Right ventricle myocardium superior (tissue), 1 donor: Measurements from ENCODE around the gene PCDHGA1. TPM values are rescaled to one million over a fixed set of nuclear protein-coding genes. Genes with fewer than 3 reads are reported as not detected.

Experiments used
- ATAC-seq: fragments of 200-7000 bp; cut with Tn5 transposase; one replicate; pipeline ENCODE4 v1.9.1; 2020; ENCODE audit warnings: mild to moderate bottlenecking; ENCODE audit not compliant: poor library complexity
- DNase-seq: peaks from one replicate; pipeline ENCODE4 v3.0.0-alpha.2; 2020
- intact Hi-C: fragments of 100-400 bp; cut with DNase I; formaldehyde crosslinking; loops from one replicate; pipeline ENCODE4 v1.11.2; 2022
- total RNA-seq: library from RNA; stranded (reverse); fragmentation: NEBNext Ultra II Directional; extraction: Animal tissue kit (Norgen Biotek cat#: 25700); gene quantifications from one replicate; pipeline ENCODE4 v1.2.1, GENCODE V29; 2021
- donor health status: DM: no; HTN: yes; CAD: no; lungs with severe emphysema.

Gene PCDHGA1
- total RNA-seq, 1 donor from 2014 or later, result 2.7 TPM

- intact Hi-C loops, result no loop called here
- ATAC-seq (peak; percentile 47), DNase-seq (no peak)
Measured at GRCh38 chr5:141493500-141494422, 163.4 kb downstream of the PCDHGA1 start.

- no peak for ATAC-seq
- DNase-seq, result no peak
- intact Hi-C loops, result no loop called here
Measured at GRCh38 chr5:141494761-141495452, 164.6 kb downstream of the PCDHGA1 start.

- intact Hi-C loops, result no loop called here
- no peak for DNase-seq
Measured at GRCh38 chr5:141495453-141495811, 165.1 kb downstream of the PCDHGA1 start.

DNA sequence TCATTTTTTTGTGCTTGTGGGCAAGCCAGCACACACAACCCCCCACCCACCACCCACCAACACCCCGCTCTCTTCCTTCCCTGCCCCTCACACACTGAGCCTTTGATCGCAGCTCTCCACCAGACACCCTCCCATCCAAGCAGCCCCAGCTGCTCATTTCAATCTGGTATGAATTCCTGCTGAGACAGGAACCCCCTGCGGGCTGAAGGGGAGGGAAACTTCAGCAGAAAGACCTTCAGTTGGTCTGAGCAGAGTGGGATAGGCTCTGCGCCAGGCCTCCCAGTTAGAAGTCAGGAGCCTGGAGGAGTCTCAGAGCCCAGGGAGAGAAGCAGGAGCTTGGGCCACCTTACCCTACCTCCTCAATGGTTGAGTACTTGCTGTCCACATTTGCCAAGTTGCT, 165.7 kb downstream of the PCDHGA1 start:
- intact Hi-C loops, result no loop called here
- ATAC-seq, result no peak
- no peak for DNase-seq

More at GRCh38 chr5:141495453-141495811, 165.1 kb downstream of the PCDHGA1 start:
- no peak for ATAC-seq

DNA sequence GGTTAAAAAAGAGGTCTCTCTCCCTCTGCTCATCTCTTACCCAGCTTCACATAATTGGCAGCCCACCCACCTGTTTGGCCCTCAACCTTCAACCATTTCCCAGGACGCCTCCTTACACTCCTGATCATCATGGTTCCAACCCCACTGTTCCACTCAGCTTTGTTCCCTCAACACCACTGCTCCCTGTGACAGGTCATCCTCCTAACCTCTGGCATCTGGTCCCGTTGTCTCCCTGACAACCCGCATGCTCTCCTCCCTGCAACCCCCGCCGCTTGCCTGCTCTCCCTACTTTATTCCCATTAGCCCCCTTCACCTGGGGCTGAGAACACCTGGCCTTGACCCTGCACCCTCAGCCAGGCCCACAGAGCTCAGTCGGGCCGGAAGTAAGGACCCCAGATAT, 171.4 kb downstream of the PCDHGA1 start:
- ATAC-seq (no peak), DNase-seq (no peak)
- intact Hi-C loops, result no loop called here

- intact Hi-C loops, result no loop called here
- ATAC-seq, result no peak
- no peak for DNase-seq
Measured at GRCh38 chr5:141503681-141504080, 173.4 kb downstream of the PCDHGA1 start.

DNA sequence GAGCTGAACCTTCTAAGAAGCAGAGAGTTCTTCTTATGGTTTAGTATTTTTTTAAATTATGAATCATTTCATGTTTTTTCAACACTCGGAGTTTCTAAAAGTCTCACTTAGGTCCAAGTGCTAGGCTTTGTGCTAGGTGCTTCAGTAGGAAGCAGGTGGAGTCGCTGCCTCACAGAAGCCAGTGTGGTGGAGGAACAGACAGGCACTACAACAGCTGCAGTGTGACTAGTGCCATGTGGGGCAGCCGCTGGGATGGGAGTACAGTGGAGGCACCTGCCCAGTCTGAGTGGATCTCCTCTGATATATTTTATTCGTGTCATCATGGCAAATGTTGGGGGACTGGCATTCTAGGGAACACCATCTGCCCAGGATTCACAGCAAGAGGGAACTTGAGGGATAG, 173.9 kb downstream of the PCDHGA1 start:
- intact Hi-C loops, result no loop called here
- ATAC-seq, result no peak
- no peak for DNase-seq

- ATAC-seq, result no peak
- intact Hi-C loops, result no loop called here
- DNase-seq, result no peak
Measured at GRCh38 chr5:141506381-141507155, 176.3 kb downstream of the PCDHGA1 start.

DNA sequence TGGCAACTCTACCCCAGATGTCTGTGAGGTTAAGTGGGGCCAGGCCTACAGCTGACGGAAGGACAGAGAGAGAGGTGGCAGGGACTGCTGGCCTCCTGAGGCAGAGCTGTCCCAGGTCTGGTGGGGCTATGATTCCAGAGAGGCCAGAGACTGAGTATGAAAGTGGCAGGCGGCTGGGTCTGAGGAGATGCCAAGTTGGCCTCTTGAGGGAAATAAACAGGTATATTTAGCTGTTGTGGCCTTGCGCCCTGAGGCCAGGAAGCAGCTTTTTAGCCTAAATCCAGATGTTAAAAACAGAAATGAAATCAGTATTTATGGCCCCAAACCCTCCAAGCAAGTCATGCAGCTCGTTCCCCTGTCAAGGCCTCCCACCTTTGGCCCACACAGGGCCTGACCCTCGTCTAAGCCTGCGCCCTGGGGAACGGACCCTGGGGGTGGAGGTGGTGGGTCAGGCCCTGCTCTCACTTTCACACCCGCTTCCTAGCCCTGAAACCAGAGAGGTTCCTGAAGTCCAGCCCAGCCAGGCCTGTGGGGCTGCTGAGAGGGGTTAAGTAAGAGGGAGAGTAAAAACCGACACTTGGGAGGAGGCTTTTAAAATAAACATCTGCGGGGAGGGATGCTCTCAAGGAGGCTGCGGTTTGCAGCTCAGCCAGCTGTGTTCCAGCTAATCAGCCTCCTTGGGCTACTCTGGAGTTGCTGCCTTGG, 177.2 kb downstream of the PCDHGA1 start:
- DNase-seq, result peak; percentile 77
- peak; percentile 49 for ATAC-seq
- intact Hi-C loops, result no loop called here

GRCh38 chr5:141508440-141508797, 178.1 kb downstream of the PCDHGA1 start:
- intact Hi-C loops, result no loop called here
- ATAC-seq (no peak), DNase-seq (no peak)

DNA sequence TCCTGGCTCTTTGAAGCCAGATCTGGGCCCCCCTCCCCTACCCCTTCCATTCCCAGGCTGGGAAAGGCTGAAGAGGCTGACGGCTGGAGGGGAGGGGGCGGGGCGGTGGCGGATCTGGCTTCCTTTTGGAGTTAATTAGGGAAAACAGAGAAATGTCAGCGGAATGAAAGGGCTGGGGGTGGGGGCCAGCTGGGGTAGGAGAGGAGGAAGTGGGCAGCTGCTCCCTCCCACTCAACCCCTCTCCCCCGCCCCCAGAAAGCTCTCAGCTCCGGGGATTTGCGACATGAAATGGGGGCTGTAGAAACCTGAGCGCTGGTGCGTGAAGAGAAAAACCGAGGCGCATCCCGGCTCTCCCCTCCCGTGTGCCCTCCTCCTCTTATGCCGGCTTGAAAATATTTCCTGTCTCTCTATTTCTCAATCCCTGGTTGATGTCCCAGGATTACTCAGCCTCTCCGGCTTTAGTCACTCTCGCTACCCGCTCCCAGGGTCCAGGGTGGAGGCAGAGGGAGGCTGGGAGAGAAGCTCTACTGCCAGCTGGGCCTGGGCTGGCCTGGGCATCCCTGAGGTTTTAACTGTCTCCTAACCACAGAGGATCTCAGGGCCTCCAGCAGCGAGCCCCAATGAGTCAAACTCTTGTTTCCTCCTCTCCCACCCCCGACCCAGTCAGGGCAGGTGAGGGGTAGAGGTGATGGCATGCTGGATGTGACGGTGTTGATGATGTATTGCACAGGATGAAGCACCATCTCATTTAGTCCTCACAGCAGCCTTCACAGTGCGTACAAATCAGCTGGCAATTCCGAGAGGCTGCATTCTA, 178.7 kb downstream of the PCDHGA1 start:
- intact Hi-C loops, result no loop called here

DNA sequence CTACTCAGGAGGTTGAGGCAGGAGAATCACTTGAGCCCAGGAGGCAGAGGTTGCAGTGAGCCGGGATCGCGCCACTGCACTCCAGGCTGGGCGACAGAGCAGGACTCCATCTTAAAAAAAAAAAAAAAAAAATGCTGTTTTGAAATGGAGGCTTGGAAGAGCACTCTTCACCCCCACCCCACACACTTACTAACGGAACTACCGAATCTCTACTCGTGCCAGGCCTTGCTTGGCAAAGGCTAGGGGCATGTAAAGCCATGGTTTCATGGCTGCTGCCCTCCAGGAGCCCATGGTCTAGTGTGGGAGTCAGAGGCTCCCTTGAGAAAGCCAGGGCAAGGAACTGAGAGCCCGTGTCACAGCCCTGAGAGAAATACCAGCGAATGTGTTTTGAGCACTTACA, 179.8 kb downstream of the PCDHGA1 start:
- intact Hi-C loops, result no loop called here
- ATAC-seq (no peak), DNase-seq (no peak)

More for the DNA sequence above, 178.7 kb downstream of the PCDHGA1 start:
- ATAC-seq (peak; percentile 43), DNase-seq (peak; percentile 78)

DNA sequence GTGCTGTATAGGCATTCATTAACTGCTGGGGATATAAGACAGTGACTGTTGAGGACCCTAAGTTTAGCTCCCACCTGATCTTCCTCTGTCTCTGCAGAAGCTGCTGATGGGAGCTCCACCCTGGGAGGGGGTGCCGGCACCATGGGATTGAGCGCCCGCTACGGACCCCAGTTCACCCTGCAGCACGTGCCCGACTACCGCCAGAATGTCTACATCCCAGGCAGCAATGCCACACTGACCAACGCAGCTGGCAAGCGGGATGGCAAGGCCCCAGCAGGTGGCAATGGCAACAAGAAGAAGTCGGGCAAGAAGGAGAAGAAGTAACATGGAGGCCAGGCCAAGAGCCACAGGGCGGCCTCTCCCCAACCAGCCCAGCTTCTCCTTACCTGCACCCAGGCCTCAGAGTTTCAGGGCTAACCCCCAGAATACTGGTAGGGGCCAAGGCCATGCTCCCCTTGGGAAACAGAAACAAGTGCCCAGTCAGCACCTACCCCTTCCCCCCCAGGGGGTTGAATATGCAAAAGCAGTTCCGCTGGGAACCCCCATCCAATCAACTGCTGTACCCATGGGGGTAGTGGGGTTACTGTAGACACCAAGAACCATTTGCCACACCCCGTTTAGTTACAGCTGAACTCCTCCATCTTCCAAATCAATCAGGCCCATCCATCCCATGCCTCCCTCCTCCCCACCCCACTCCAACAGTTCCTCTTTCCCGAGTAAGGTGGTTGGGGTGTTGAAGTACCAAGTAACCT, 180.7 kb downstream of the PCDHGA1 start:
- no peak for DNase-seq
- intact Hi-C loops, result no loop called here
- no peak for ATAC-seq

DNA sequence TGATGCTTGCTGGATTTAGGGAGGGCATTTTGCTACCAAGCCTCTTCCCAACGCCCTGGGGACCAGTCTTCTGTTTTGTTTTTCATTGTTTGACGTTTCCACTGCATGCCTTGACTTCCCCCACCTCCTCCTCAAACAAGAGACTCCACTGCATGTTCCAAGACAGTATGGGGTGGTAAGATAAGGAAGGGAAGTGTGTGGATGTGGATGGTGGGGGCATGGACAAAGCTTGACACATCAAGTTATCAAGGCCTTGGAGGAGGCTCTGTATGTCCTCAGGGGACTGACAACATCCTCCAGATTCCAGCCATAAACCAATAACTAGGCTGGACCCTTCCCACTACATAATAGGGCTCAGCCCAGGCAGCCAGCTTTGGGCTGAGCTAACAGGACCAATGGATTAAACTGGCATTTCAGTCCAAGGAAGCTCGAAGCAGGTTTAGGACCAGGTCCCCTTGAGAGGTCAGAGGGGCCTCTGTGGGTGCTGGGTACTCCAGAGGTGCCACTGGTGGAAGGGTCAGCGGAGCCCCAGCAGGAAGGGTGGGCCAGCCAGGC, 181.5 kb downstream of the PCDHGA1 start:
- intact Hi-C loops, result loop anchor here (2.0 kb wide), 1 partner anchor 35 kb away; no protein-coding TSS in a partner anchor
- no peak for ATAC-seq
- no peak for DNase-seq

DNA sequence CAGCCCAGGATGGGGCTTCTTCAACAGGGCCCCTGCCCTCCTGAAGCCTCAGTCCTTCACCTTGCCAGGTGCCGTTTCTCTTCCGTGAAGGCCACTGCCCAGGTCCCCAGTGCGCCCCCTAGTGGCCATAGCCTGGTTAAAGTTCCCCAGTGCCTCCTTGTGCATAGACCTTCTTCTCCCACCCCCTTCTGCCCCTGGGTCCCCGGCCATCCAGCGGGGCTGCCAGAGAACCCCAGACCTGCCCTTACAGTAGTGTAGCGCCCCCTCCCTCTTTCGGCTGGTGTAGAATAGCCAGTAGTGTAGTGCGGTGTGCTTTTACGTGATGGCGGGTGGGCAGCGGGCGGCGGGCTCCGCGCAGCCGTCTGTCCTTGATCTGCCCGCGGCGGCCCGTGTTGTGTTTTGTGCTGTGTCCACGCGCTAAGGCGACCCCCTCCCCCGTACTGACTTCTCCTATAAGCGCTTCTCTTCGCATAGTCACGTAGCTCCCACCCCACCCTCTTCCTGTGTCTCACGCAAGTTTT, 182.1 kb downstream of the PCDHGA1 start:
- DNase-seq (peak; percentile 89), ATAC-seq (peak; percentile 43)
- intact Hi-C loops, result loop anchor here (2.0 kb wide), 1 partner anchor 36 kb away; no protein-coding TSS in a partner anchor

GRCh38 chr5:141512911-141513626, 182.8 kb downstream of the PCDHGA1 start:
- intact Hi-C loops, result loop anchor here (2.0 kb wide), 1 partner anchor 36 kb away; no protein-coding TSS in a partner anchor
- DNase-seq (no peak), ATAC-seq (peak; percentile 31)
